ENCODE measurements around the gene ZDHHC17.

GRCh38 chr12:76789335-76790050 lies 25.6 kb downstream of the ZDHHC17 start:
- TF ChIP-seq POLR2AphosphoS5 (IDR thresholded peaks at IDR 0.05; ENCODE audit: borderline replicate concordance, low read depth, low read length) (no peak), EZH2 (IDR thresholded peaks at IDR 0.05) (no peak), FOXP2 (optimal IDR thresholded peaks at IDR 0.05; ENCODE audit: control extremely low read depth, extremely low read length, insufficient read depth) (no peak)
